T-helper 2 cell (primary cell): ENCODE measurements around the gene BTNL8.
"Not testable (repeated sequence)": the region's sequence is repeated elsewhere in the genome, so short reads cannot be mapped to it uniquely, and the experiment has no call there.

Experiments
- DNase-seq, 5 experiments: peaks; one replicate each; pipeline versions ENCODE4 v3.0.0 to v3.0.0-alpha.2; 2012 to 2022

BTNL8 gene

DNA sequence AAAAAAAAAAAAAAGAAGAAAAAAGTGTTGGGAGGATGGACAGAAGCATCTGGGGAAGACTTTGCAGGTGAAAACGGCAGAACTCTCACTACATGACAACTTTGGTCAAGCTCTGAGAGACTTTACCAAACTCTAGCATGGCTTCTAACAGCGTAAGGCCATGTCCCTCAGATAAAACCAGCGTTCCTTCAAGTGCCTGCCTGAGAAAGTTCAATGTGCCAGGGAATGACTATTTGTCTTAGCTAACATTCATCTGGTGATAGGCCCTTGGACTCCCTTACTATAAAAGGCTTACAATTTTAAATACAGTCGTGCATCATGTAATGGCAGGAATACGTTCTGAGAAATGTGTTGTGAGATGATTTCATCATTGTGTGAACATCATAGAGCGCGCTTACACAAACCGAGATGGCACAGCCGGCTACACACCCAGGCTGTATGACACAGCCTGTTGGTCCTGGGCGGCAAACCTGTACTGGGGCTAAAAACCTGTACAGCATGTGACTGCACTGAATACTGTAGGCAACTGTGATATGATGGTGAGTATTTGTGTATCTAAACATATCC lies 23.0 kb upstream of the BTNL8 start:
- DNase-seq: no peak

DNA sequence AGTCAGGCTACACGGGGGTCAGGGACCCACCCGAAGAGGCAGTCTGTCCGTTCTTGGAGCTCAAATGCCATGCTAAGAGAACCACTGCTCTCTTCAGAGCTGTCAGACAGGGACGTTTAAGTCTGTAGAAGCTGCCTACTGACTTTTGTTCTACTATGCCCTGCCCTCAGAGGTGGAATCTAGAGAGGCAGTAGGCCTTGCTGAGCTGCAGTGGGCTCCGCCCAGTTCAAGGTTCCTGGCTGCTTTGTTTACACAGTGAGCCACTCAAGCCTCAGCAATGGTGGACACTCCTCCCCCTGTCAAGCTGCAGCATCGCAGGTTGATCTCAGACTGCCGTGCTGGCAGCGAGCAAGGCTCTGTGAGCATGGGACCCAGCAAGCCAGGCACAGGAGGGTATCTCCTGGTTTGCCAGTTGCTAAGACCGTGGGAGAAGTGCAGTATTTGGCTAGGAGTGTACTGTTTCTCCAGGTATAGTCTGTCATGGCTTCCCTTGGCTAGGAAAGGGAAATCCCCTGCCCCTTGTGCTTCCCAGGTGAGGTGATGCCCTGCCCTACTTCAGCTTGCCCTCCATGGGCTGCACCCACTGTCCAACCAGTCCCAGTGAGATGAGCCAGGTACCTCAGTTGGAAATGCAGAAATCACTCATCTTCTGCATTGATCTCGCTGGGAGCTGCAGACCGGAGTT lies 13.0 kb upstream of the BTNL8 start:
- not testable (repeated sequence) for DNase-seq

DNA sequence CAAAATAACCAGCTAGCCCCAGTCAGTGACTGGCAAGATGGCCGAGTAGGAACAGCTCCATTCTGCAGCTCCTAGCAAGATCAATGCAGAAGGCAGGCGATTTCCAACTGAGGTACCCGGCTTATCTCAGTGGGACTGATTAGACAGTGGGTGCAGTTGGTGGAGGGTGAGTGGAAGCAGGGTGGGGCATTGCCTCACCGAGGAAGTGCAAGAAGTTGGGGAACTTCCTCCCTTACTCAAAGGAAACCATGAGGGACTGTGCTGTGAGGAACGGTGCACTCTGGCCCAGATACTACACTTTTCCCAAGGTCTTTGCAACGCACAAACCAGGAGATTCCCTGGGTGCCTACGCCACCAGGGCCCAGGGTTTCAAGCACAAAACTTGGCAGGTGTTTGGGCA lies 9.6 kb upstream of the BTNL8 start:
- no peak for DNase-seq

DNA sequence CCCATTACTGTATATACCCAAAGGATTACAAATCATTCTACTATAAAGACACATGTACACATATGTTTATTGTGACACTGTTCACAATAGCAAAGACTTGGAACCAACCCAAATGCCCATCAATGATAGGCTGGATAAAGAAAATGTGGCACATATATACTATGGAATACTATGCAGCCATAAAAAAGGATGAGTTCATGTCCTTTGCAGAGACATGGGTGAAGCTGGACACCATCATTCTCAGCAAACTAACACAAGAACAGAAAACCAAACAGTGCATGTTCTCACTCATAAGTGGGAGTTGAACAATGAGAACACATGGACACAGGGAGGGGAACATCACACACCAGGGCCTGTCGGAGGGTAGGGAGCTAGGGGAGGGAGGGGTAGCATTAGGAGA lies 3.6 kb upstream of the BTNL8 start:
- not testable (repeated sequence) for DNase-seq

DNA sequence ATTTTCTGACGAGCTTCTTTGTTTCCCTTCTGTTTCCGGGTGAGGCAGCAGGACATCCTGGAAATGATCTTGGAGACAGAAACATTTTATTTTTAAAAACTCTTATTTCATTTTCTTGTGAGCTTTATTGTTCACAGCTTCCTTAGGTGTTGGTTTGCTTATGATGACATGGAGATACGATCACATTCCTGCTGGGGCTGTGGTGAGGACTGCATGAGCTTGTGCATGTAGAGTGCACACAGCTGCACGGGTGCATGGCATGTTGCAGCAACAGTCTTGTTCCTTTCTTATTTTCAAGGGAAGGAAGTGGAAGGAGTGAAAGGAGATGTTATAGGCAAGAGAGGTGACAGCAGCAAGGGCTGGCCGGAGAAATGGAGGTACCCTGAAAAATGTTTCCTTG lies 1.2 kb downstream of the BTNL8 start:
- no peak for DNase-seq

DNA sequence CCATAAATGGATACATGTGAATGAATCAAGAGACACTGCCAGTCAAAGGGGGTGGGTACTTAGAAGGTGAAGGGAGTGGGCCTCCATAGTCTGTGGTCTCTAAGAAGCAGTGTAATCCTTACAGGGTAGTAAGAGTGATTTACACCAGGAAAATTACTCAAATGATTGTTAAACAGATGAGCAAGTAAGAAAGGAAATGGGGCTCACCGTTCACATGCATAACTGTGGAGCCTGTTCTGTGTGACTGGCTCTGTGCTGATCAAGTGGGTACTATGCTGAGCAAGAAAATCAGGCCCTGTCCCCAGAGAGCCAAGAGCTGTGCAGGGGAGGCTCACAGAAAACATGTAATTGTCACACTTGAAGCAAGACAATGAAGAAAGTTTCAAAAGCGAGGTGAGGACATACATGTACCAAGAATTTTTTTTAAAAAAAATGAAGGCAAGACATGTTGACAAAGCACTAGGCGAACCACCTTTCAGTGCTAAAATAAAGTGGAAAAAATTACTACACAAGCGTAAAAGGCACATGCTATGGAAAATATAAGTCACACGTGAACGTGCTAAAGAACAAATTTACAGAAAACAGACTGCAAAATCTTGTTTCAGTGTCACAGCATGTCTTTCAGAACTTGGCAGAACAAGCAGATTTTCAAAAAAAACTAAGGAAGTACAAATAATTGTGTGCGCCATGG lies 2.5 kb downstream of the BTNL8 start:
- no peak for DNase-seq

DNA sequence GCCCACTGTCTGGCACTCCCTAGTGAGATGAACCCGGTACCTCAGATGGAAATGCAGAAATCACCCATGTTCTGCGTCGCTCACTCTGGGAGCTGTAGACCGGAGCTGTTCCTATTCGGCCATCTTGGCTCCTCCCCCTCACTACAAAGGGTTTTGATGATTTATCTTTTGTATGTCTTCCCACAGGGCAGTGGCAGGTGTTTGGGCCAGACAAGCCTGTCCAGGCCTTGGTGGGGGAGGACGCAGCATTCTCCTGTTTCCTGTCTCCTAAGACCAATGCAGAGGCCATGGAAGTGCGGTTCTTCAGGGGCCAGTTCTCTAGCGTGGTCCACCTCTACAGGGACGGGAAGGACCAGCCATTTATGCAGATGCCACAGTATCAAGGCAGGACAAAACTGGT lies 9.4 kb downstream of the BTNL8 start:
- no peak for DNase-seq

DNA sequence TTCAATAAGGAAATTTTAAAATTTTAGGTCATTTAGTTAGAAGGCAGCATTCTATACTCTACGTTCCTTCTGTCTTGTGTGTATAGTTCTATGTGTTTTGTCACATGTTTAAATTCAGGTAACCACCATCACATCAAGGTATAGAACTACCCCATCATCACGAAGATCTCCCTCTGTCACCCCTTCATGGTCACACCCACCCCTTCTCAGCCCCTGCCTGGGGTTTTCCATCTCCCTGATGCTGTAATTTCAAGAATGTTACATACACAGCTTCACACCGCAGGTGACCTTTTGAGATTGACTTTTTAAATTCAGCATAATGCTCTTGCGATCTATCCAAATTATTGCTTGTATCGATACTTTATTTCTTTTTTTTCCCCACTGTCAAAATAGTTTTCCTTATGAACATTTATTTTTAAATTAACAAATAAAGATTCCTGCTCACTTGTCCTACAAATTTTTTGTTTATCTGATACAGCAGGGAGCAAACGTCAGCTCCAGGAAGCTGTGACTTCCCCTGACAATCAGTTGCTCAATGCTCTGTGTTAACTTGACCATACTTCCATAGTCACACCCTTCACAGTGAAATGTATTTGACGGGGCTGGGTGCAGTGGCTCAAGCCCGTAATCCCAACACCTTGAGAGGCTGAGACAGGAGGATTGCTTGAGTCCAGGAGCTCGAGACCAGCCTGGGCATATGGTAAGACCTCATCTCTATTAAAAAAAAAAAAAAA lies 10.2 kb downstream of the BTNL8 start:
- no peak for DNase-seq

DNA sequence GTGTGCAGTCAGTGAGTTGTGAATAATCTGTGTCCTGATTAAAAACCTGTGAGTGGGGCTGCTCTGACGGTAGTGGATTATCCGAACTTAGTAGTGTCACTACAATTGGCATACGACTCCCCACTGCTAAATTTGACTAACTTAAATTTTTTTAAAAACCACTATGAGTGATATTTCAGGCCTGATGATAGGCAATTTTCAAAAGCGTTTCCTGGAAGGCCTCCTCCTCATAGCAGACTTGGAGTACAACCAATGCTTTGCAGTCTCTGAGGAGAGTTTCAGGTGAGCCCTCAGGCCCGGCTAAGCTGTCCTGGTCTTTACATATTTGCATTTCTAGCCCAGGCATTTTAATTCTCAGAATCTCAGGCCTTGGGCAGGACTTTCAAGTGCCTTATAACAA lies 10.8 kb downstream of the BTNL8 start:
- DNase-seq: no peak

DNA sequence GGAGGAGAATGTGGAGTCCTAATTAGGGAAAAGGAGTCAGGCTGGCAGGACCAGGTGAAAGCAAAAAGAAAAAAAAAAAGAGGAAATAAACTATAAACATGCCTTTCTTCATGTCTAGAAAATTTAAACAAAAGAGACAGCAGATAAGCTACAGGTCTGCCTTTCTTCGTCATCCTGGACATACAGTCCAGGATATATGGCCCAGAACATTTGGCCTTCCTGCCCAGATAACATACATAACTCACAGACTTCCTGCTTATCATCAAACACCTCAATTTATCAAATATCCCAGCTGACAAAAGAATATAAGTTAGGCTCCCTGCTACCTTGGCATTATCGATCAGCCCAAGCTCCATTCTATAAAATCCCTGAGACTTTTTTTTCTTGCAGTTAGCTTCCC lies 11.2 kb downstream of the BTNL8 start:
- DNase-seq: no peak

DNA sequence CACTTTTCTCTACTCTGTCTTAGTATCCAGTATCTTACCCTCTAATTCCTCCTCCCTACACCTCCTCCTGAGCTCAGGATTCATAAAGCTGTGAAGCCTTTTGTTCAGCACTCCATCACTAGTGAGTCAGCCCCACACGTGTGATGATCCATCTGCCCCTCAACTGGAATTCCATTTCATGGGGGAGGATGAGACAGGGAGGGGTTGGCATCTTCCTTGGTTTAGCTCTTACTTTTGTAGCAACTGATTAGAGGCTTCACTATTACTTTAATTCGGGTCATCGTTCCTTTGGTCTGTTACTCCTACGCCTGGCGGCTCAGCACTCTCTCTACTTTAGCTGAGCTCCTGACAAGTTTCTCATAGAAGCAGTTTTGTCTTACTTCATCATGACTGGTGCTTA lies 11.8 kb downstream of the BTNL8 start:
- DNase-seq: no peak

DNA sequence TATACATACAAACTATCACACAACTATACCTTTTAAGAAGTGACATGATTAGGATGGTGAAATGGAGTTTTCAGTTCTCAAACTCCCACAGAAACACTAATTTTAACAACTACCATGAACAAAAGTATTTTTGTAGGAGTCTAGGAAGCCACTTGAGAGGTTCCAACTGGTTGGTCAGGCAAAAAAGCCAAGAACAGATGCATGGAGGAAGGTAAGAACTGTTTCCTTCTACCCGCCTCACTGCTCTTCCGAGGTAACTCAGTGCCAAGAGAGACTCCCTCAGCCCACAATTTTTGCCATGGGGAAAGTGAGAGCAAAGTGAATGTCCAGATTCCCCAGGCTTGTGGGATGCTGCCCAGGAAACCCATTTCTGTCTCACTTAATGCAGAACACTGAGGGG lies 15.7 kb downstream of the BTNL8 start:
- no peak for DNase-seq

DNA sequence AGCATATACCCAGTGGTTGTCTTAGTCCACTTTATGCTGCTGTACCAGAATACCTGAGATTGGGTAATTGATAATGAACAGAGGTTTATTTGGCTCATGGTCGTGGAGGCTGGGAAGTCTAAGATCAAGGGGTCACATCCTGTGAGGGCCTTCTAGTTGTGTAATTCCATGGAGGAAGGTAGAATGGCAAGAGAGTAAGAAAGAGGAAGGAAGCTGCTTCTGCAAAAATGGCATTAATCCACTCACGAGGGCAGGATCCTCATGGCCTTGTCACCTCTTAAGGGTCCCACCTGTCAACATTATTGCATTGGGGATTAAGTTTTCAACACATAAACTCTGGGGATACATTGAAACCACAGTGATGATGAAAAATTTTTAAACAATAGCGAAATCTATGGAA lies 17.0 kb downstream of the BTNL8 start:
- DNase-seq: no peak

DNA sequence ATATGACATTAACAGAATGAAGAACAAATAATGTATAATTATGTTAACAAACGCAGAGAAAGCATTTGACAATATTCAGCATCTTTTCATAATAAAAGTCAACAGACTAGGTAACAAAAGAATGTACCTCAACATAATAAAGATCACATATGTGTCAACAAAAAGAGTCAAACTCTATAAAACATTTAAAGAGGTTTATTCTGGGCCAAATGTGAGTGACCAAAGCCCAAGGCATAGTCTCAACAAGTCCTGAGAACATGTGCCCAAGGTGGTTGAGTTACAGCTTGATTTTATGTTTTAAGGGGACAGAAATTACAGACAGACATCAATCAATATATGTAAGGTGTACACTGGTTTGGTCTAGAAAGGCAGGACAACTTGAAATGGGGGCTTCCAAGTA lies 19.4 kb downstream of the BTNL8 start:
- DNase-seq: no peak

DNA sequence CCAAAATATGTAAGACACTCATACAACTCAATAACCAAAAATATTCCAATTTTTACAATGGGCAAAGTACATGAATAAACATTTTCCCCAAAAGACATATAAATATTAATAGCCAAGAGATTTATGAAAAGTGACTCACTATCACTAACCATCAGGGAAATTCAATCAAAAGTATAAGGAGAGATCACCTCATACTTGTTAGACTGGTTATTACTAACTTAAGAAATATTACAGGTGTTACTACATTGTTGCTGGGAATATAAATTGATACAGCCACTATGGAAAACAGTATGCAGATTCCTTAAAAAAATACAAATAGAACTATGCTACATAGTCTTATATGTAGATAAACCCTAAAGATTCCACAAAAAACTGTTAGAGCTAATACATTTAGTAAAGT lies 21.8 kb downstream of the BTNL8 start:
- no peak for DNase-seq

DNA sequence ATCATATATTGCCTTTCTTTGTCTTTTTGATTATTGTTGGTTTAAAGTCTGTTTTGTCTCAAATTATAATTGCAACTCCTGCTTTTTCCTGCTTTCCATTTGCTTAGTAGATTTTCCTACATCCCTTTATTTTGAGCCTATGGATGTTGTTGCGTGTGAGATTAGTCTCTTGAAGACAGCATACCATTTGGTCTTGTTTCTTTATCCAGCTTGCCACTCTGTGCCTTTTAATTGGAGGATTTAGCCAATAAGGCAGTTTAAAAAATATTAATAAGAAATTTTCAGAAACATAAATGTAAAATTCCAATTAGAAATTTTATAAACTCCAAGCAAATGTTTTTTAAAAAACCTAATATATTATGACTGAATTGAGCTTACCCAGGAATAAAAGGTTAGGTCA lies 24.0 kb downstream of the BTNL8 start:
- DNase-seq: no peak

DNA sequence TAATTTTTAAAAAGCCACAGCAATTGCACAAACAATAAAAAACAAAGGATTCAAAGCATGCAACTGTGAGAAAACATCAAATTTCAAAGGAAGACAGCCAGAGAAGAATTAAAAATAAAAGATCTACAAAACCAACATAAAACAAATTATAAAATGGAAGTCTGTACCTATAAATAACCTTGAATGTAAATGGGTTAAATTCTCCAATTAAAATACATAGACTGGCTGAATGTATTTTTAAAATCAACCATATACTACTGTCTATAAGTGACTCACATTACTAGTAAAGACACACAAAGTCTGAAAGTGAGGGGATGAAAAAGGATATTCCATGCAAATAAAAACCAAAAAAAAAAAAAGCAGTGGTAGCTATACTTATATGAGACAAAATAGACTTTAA lies 33.7 kb downstream of the BTNL8 start:
- no peak for DNase-seq

DNA sequence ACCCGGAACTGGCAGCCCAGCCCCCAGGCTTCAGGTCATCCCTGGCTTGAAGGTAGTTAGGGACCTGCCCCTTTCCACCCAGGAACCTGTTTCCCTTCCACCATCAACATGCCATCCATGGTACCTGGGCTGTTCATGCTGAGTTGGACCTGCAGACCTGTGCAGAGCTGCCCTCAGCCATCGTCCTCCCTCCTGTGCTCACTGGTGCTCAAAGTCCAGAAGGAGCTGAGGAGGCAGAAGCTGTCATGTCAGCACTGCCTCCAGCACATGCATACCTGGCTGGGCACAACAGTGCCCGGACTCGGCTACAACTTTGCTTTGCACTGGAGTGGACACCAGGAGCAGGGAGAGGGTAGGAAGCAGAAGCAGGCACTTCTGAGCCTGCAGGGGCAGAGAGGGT lies 36.2 kb downstream of the BTNL8 start:
- no peak for DNase-seq

DNA sequence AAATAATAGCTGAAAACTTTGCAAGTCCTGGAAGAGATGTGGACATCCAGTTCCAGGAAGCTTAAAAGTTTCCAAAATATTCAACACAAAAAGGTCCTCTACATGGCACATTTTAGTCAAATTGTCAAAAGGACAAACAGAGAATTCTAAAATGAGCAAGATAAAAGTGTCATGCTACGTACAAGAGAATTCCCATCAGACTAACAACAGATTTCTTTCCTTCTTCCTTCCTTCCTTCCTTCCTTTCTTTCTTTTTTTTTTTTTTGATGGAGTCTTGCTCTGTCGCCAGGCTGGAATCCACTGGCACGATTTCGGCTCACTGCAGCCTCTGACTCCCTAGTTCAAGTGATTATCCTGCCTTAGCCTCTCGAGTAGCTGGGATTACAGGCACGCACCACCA lies 39.3 kb downstream of the BTNL8 start:
- DNase-seq: no peak

DNA sequence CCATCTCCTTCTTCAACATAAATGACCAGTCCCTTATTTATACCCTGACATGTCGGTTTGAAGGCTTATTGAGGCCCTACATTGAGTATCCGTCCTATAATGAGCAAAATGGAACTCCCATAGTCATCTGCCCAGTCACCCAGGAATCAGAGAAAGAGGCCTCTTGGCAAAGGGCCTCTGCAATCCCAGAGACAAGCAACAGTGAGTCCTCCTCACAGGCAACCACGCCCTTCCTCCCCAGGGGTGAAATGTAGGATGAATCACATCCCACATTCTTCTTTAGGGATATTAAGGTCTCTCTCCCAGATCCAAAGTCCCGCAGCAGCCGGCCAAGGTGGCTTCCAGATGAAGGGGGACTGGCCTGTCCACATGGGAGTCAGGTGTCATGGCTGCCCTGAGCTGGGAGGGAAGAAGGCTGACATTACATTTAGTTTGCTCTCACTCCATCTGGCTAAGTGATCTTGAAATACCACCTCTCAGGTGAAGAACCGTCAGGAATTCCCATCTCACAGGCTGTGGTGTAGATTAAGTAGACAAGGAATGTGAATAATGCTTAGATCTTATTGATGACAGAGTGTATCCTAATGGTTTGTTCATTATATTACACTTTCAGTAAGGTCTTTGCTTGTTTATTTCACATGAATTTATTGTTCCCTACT lies 51.5 kb downstream of the BTNL8 start:
- DNase-seq: no peak

DNA sequence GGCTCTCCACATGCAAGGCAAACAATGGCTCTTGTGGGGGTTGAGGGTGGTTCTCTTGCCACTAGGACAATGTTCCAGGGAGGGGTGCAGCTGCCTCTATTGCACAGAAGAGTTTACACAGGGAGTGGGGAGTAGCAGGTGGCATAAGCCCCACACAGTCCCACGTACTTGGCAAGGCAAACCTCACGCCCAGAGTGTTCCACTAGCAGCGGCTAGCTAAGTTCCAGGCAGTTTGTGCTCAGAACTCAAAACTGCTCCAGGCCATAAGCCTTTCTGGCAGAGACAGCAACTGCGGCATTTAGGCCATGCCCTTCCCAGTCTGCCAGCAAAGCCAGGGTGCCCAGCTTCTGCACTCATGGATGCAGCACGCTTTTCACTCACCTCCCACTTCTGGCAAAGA lies 60.7 kb downstream of the BTNL8 start:
- no peak for DNase-seq

DNA sequence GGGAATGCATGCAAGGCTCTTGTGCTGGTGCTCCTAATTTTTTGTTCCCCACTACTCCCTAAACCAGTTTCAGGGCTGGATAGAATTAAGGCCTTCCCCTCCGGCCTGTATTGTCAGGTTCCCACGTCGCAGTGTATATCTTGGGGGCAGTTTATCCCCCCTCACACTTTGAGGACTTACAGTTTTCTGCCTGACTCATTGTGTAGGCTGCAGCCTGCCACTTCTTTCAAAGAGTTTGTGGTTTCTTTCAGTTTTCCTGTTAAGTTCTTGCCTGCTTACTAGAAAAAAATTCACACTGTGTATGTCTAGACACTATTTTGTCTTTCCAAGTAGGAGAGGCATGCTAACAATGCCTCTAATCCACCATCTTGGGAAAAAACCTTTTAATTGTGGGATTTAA lies 61.2 kb downstream of the BTNL8 start:
- no peak for DNase-seq

DNA sequence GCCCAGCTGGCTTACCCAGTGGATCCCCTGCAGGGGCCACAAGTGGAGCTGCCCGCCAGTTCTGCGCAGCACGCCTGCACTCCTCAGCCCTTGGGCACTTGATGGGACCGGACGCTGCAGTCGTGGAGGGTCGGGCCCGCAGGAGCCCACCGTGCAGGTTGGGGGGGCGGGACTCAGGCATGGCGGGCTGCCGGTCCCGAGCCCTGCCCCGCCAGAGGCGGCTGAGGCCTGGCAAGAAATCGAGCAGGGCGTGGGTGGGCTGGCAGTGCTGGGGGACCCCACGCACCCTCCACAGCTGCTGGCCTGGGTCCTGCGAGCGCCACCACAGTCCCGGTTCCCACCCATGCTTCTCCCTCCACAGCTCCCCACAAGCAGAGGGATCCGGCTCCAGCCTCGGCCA lies 70.4 kb downstream of the BTNL8 start:
- no peak for DNase-seq
